GM06990 (cell line): Measurements from ENCODE around the gene ELMO1.

Experiments used
- DNase-seq: peaks from one replicate; pipeline ENCODE4 v3.0.0-alpha.2; 2011; ENCODE audit not compliant: insufficient read length; ENCODE audit errors: extremely low read depth
- H3K27me3 ChIP-seq: replicated peaks from 2 replicates; pipeline ENCODE4 v1.6.0; 2011; ENCODE audit warnings: low read length; ENCODE audit not compliant: control insufficient read depth, insufficient read depth
- H3K36me3 ChIP-seq: 2 replicates; pipeline ENCODE4 v1.5.1; 2011; ENCODE audit warnings: low read length; ENCODE audit not compliant: control insufficient read depth, insufficient read depth
- H3K4me3 ChIP-seq: replicated peaks from 2 replicates; pipeline ENCODE4 v1.5.1; 2011; ENCODE audit warnings: low read depth, mild to moderate bottlenecking, control low read depth, low read length
- TF ChIP-seq, protein P1 (sequence below): IDR thresholded peaks from 2 replicates; pipeline ENCODE4 v1.5.1; 2011; ENCODE audit warnings: low read length, control low read depth, mild to moderate bottlenecking, inconsistent platforms; ENCODE audit not compliant: insufficient read depth, poor library complexity, severe bottlenecking

The ELMO1 gene

GRCh38 chr7:37442268-37442667 is 6.4 kb downstream of the ELMO1 start:
- H3K4me3 ChIP-seq = no peak overlapping the region
- no peaks in the 10 kb centered on the region for H3K27me3 ChIP-seq
- no peak for DNase-seq
- no peaks in the 10 kb centered on the region for H3K36me3 ChIP-seq
- TF ChIP-seq, protein P1, sequence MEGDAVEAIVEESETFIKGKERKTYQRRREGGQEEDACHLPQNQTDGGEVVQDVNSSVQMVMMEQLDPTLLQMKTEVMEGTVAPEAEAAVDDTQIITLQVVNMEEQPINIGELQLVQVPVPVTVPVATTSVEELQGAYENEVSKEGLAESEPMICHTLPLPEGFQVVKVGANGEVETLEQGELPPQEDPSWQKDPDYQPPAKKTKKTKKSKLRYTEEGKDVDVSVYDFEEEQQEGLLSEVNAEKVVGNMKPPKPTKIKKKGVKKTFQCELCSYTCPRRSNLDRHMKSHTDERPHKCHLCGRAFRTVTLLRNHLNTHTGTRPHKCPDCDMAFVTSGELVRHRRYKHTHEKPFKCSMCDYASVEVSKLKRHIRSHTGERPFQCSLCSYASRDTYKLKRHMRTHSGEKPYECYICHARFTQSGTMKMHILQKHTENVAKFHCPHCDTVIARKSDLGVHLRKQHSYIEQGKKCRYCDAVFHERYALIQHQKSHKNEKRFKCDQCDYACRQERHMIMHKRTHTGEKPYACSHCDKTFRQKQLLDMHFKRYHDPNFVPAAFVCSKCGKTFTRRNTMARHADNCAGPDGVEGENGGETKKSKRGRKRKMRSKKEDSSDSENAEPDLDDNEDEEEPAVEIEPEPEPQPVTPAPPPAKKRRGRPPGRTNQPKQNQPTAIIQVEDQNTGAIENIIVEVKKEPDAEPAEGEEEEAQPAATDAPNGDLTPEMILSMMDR = no peak

DNA sequence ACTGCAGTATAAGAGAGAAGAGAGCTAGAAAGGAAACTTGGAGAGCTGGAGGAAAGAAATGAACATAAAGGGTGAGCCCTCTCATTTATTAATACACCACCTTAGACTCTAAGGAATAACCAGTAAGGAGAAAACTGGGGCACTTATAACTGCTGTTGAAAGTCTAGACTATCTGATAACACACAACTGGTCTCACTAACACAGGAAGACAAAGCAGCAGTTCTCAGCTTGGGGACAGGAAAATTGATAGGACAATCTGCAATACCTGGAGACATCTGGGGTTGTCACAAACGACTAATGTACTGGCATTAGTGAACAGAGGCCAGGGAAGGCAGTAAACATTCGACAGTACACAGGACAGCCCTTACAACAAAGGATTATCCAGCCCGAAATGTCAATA is 6.8 kb downstream of the ELMO1 start:
- no peak for DNase-seq
- H3K27me3 ChIP-seq = no peaks in the 10 kb centered on the region
- TF ChIP-seq, protein P1 = no peak
- no peaks in the 10 kb centered on the region for H3K36me3 ChIP-seq
- no peak overlapping the region for H3K4me3 ChIP-seq

DNA sequence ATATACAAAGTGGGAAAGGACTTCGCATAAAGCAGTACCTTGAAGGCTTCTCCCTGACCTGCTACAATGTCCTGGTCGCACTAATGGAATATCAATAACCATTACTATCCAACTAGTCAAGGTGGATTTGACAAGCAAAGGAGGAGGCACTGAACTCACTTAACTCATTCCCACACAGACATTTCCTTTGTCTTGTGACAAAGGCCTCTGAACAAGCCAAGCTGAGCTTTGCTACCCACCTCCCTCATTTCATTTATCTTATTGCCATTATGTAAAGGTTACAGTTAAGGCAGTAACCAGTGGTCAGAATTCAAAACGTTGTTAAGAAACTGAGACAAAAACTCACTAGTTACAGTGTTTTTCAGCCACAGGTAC is 7.3 kb downstream of the ELMO1 start:
- Histone ChIP-seq H3K4me3 (no peak overlapping the region), H3K36me3 (no peaks in the 10 kb centered on the region), H3K27me3 (no peaks in the 10 kb centered on the region)
- TF ChIP-seq, protein P1 = no peak
- no peak for DNase-seq

DNA sequence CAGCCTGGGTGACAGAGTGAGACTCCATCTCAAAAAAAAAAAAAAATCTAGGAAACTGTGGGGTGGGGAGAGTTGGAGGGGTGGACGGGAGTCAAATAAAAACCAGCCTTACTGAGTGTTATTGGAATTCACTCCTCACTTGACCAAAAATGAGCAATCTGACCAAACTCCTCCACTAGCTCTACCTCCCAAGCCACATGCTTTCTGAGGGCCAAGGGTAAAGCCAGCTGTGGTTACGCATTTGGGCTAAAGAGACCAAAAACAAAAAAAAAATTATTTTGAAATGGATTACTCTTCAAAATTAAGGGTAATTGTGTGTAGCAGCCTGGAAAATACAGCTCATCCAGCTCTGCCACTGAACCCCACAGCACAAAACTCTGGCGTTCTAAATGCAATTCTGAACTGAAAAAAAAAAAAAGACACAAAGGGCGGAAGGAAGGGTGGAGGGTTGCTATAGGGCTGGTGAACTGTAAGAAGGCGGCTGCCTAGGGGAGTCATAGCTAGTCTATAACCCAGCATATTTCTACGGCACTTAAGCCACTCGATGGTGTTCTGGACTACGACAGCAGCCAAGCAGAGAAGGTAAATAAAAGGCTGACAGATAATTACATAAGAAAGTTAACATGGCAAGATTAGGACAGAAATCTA is 7.8 kb downstream of the ELMO1 start:
- Histone ChIP-seq H3K36me3 (no peaks in the 10 kb centered on the region), H3K4me3 (no peak overlapping the region), H3K27me3 (no peaks in the 10 kb centered on the region)
- DNase-seq = no peak
- TF ChIP-seq, protein P1 = no peak

DNA sequence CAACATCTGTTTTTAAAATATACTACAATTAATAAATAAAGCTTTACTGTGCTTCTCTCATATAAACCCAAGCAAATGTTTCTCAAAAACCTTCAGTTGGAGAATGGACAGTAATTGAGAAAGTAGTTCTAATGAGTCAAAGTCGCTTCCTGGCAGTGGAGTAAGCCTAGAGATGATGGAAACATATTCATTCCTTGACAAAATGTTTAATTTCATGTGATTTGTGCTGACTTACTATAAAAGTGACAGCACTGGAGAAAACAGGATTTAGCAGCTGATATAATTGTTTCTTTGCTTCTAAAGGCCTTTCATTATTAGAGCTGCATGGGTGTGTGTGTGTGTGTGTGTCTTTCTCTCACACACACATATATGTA is 9.0 kb downstream of the ELMO1 start:
- H3K36me3 ChIP-seq = no peaks in the 10 kb centered on the region
- no peak for DNase-seq
- no peaks in the 10 kb centered on the region for H3K27me3 ChIP-seq
- TF ChIP-seq, protein P1 = no peak
- no peak overlapping the region for H3K4me3 ChIP-seq
